HEK293 (cell line): ENCODE measurements around the gene HINFP.

ENCODE experiments used
- CTCF ChIA-PET: fragments of 350-600 bp; formaldehyde crosslinking; extraction: SDS; loops from one replicate; lab custom pipeline; 2021; ENCODE audit warnings: antibody characterized with exemption; lab: Yijun Ruan, JAX
- POLR2A ChIA-PET: fragments of 300-600 bp; formaldehyde crosslinking; extraction: SDS; loops from one replicate; lab custom pipeline; 2020; ENCODE audit warnings: antibody characterized with exemption, inconsistent platforms; lab: Yijun Ruan, JAX
- H3K27ac ChIP-seq: fragments of 200-500 bp; sonication (Bioruptor generic); 2 replicates; pipeline ENCODE4 v1.5.1; 2014; ENCODE audit warnings: low read depth, low read length, control low read depth, inconsistent platforms; ENCODE audit errors: extremely low read depth
- H3K36me3 ChIP-seq, 2 experiments: fragments of 200-500 bp in 1 of 2; sonication (Bioruptor generic) in 1 of 2; 1 replicate in 1 of 2; 2 replicates in 1 of 2; pipeline ENCODE4 v1.5.1; 2014 to 2017; ENCODE audit warnings: inconsistent platforms in 2 of 2, low read length in 2 of 2; ENCODE audit not compliant: control insufficient read depth in 2 of 2, insufficient read depth in 1 of 2
- H3K4me1 ChIP-seq: fragments of 200-500 bp; sonication (Bioruptor generic); 2 replicates; pipeline ENCODE4 v1.5.1; 2014; ENCODE audit warnings: mild to moderate bottlenecking, low read length, inconsistent platforms; ENCODE audit not compliant: control insufficient read depth, insufficient read depth
- H3K4me3 ChIP-seq: 2 replicates; pipeline ENCODE4 v1.5.1; 2011; ENCODE audit warnings: low read depth, mild to moderate bottlenecking, control low read depth, low read length, moderate library complexity
- H3K9me3 ChIP-seq: fragments of 200-500 bp; sonication (Bioruptor generic); 2 replicates; pipeline ENCODE4 v1.5.1; 2014; ENCODE audit warnings: low read depth, low read length, inconsistent platforms; ENCODE audit not compliant: control insufficient read depth, insufficient read depth
- CTCF ChIP-seq: fragments of 450-650 bp; formaldehyde crosslinking; IDR thresholded peaks from 2 replicates; pipeline ENCODE4 v1.5.1; 2016; ENCODE audit warnings: missing biosample characterization, missing genetic modification characterization
- FEZF1 ChIP-seq: fragments of 450-650 bp; formaldehyde crosslinking; IDR thresholded peaks from 2 replicates; pipeline ENCODE4 v1.5.1; 2016; ENCODE audit warnings: missing biosample characterization, missing genetic modification characterization
- IKZF3 ChIP-seq: fragments of 450-650 bp; IDR thresholded peaks from 2 replicates; pipeline ENCODE4 v1.5.0; 2018; ENCODE audit warnings: missing biosample characterization, mild to moderate bottlenecking, missing genetic modification characterization, moderate library complexity
- INSM2 ChIP-seq: fragments of 450-650 bp; formaldehyde crosslinking; IDR thresholded peaks from 2 replicates; pipeline ENCODE4 v1.5.1; 2016; ENCODE audit warnings: missing biosample characterization, missing genetic modification characterization
- KLF8 ChIP-seq: fragments of 450-650 bp; formaldehyde crosslinking; IDR thresholded peaks from 2 replicates; pipeline ENCODE4 v1.5.1; 2016; ENCODE audit warnings: missing biosample characterization, missing genetic modification characterization
- KLF9 ChIP-seq: fragments of 450-650 bp; formaldehyde crosslinking; IDR thresholded peaks from 2 replicates; pipeline ENCODE4 v1.5.1; 2016; ENCODE audit warnings: missing biosample characterization, missing genetic modification characterization, low read depth
- PRDM10 ChIP-seq: fragments of 450-650 bp; formaldehyde crosslinking; IDR thresholded peaks from 2 replicates; pipeline ENCODE4 v1.5.1; 2016; ENCODE audit warnings: missing biosample characterization, missing genetic modification characterization
- RBAK ChIP-seq: fragments of 450-650 bp; formaldehyde crosslinking; IDR thresholded peaks from 2 replicates; pipeline ENCODE4 v1.5.1; 2016; ENCODE audit warnings: missing biosample characterization, missing genetic modification characterization
- ZBTB11 ChIP-seq: fragments of 450-650 bp; formaldehyde crosslinking; conservative IDR thresholded peaks from 2 replicates; pipeline ENCODE4 v1.5.1; 2016; ENCODE audit warnings: low read depth, missing biosample characterization, missing genetic modification characterization
- ZBTB17 ChIP-seq: fragments of 450-650 bp; formaldehyde crosslinking; IDR thresholded peaks from 2 replicates; pipeline ENCODE4 v1.5.1; 2016; ENCODE audit warnings: missing biosample characterization, missing genetic modification characterization
- ZFP41 ChIP-seq: fragments of 450-650 bp; formaldehyde crosslinking; IDR thresholded peaks from 2 replicates; pipeline ENCODE4 v1.5.1; 2016; ENCODE audit warnings: missing biosample characterization, missing genetic modification characterization, borderline replicate concordance
- ZFP69B ChIP-seq: fragments of 450-650 bp; formaldehyde crosslinking; IDR thresholded peaks from 2 replicates; pipeline ENCODE4 v1.5.1; 2016; ENCODE audit warnings: missing biosample characterization, missing genetic modification characterization
- ZNF112 ChIP-seq: fragments of 450-650 bp; formaldehyde crosslinking; IDR thresholded peaks from 2 replicates; pipeline ENCODE4 v1.5.0; 2017; ENCODE audit warnings: missing biosample characterization, missing genetic modification characterization
- ZNF292 ChIP-seq: fragments of 450-650 bp; formaldehyde crosslinking; IDR thresholded peaks from 2 replicates; pipeline ENCODE4 v1.5.1; 2016; ENCODE audit warnings: low read depth, missing biosample characterization, missing genetic modification characterization, borderline replicate concordance
- ZNF302 ChIP-seq: fragments of 450-650 bp; formaldehyde crosslinking; IDR thresholded peaks from 2 replicates; pipeline ENCODE4 v1.5.1; 2016; ENCODE audit warnings: missing biosample characterization, missing genetic modification characterization, low read depth
- ZNF654 ChIP-seq: fragments of 450-650 bp; formaldehyde crosslinking; IDR thresholded peaks from 2 replicates; pipeline ENCODE4 v1.5.1; 2016; ENCODE audit warnings: low read depth, missing biosample characterization, missing genetic modification characterization
- ZNF792 ChIP-seq: fragments of 450-650 bp; formaldehyde crosslinking; IDR thresholded peaks from 2 replicates; pipeline ENCODE4 v1.5.1; 2016; ENCODE audit warnings: missing biosample characterization, missing genetic modification characterization
- ZNF830 ChIP-seq: fragments of 450-650 bp; IDR thresholded peaks from 2 replicates; pipeline ENCODE4 v1.5.0; 2018; ENCODE audit warnings: missing biosample characterization, missing genetic modification characterization, low read depth, mild to moderate bottlenecking, moderate library complexity

HINFP gene

GRCh38 chr11:119100246-119100970 is 21.0 kb upstream of the HINFP start:
- TF ChIP-seq RBAK (tag by site-specific recombination) (no peak), ZNF830 (tag by site-specific recombination) (no peak), CTCF (tag by site-specific recombination) (peak; percentile 63), ZFP41 (no peak), ZNF654 (peak; percentile 45), ZNF292 (tag by site-specific recombination) (no peak), ZBTB11 (tag by site-specific recombination) (0 out of 2 replicates have a peak, but pooled peaks have one; percentile 24), IKZF3 (peak; percentile 43; the same call in 1 of the 2 replicates), PRDM10 (tag by site-specific recombination) (peak; percentile 23; the same call in 1 of the 2 replicates), KLF9 (no peak)
- Histone ChIP-seq H3K9me3 (no peaks in the 10 kb centered on the region), H3K36me3 (peaks cover 0 to 32% of the 10 kb centered on the region in 2 experiments; a peak in 1 of 3 replicates), H3K27ac (no peak overlapping the region), H3K4me1 (no peaks in the 10 kb centered on the region), H3K4me3 (peak overlapping the region; percentile 63)
- CTCF ChIA-PET = interaction anchor here (0.6 to 1.4 kb wide), 7 partner anchors 8 to 176 kb away, joined by 3 to 7 read pairs (median 3); partner anchors contain the start of gene VPS11
- POLR2A ChIA-PET = no interaction called here

GRCh38 chr11:119100994-119101758 is 20.2 kb upstream of the HINFP start:
- peak overlapping the region; percentile 53 for H3K27ac ChIP-seq
- ChIA-PET POLR2A (interaction anchor here (0.6 to 1.8 kb wide), 17 partner anchors 7 to 509 kb away, joined by 3 to 22 read pairs (median 5); partner anchors contain the start of genes HINFP, HMBS, HYOU1 and MCAM), CTCF (interaction anchor here (0.8 to 2.3 kb wide), 9 partner anchors 22 to 412 kb away, joined by 3 to 7 read pairs (median 4); partner anchors contain the start of genes RPS25 and VPS11)
- H3K36me3 ChIP-seq = peaks cover 0 to 29% of the 10 kb centered on the region in 2 experiments; a peak in 1 of 3 replicates
- H3K4me3 ChIP-seq = peak overlapping the region; percentile 63
- H3K9me3 ChIP-seq = no peaks in the 10 kb centered on the region
- H3K4me1 ChIP-seq = no peaks in the 10 kb centered on the region
- TF ChIP-seq ZBTB17 = no peak
- no peak for TF ChIP-seq ZFP69B (tag by site-specific recombination)
- TF ChIP-seq ZBTB11 (tag by site-specific recombination) = no peak
- no peak for TF ChIP-seq KLF8 (tag by site-specific recombination)
- no peak for TF ChIP-seq ZNF792
- TF ChIP-seq ZNF302 (tag by site-specific recombination) = no peak
- no peak for TF ChIP-seq FEZF1 (tag by site-specific recombination)
- no peak for TF ChIP-seq INSM2 (tag by site-specific recombination)
- no peak for TF ChIP-seq ZNF112
